ENCODE data around the gene KMO.

The KMO gene

GRCh38 chr1:241631674-241632073, 99.5 kb downstream of the KMO start:
- no peak for DNase-seq

GRCh38 chr1:241632987-241633386, 100.8 kb downstream of the KMO start:
- DNase-seq = no peak

- DNase-seq = no peak
Observed at GRCh38 chr1:241635556-241636152, 103.5 kb downstream of the KMO start.

GRCh38 chr1:241636291-241636690, 104.1 kb downstream of the KMO start:
- no peak for DNase-seq

- no peak for DNase-seq
Observed at GRCh38 chr1:241637046-241637590, 104.9 kb downstream of the KMO start.

- peak; percentile 53 for DNase-seq
Observed at GRCh38 chr1:241637604-241638003, 105.4 kb downstream of the KMO start.

GRCh38 chr1:241638099-241638682, 106.0 kb downstream of the KMO start:
- no peak for DNase-seq

GRCh38 chr1:241638909-241639622, 106.9 kb downstream of the KMO start:
- no peak for DNase-seq

- no peak for DNase-seq
Observed at GRCh38 chr1:241639623-241640148, 107.5 kb downstream of the KMO start.

- peak; percentile 43 for DNase-seq
Observed at GRCh38 chr1:241640149-241640866, 108.1 kb downstream of the KMO start, which contains the start of the genes CHML and OPN3. Gene CHML (minus strand): TSS chr1:241640369. CDS start chr1:241635766, 4,603 bp downstream. Gene OPN3 (minus strand): TSS chr1:241640369. CDS start chr1:241640254, 115 bp downstream.

GRCh38 chr1:241640867-241641622, 108.9 kb downstream of the KMO start:
- peak; percentile 87 for DNase-seq

GRCh38 chr1:241641773-241642592, 109.8 kb downstream of the KMO start:
- no peak for DNase-seq

GRCh38 chr1:241642593-241642944, 110.4 kb downstream of the KMO start:
- DNase-seq = no peak

GRCh38 chr1:241644259-241644658, 112.1 kb downstream of the KMO start:
- no peak for DNase-seq

GRCh38 chr1:241645199-241645598, 113.0 kb downstream of the KMO start:
- no peak for DNase-seq

Data from SIG-M5 (cell line).